Choroid plexus epithelial cell (primary cell): ENCODE data around the gene MDM2.
A peak's percentile ranks its signal among the peaks of the same experiment; 100 is the strongest.
"Not testable (repeated sequence)": the region's sequence is repeated elsewhere in the genome, so short reads cannot be mapped to it uniquely, and the experiment has no call there.

Experiments
- DNase-seq: peaks from one replicate; pipeline ENCODE4 v3.0.0-alpha.2; 2010; ENCODE audit warnings: low read depth
- H3K4me3 ChIP-seq: 2 replicates; pipeline ENCODE4 v1.5.1; 2011; ENCODE audit warnings: low read depth, mild to moderate bottlenecking, control low read depth, low read length, moderate library complexity
- TF ChIP-seq, protein P1 (sequence below): conservative IDR thresholded peaks from 2 replicates; pipeline ENCODE4 v1.5.1; 2011; ENCODE audit warnings: low read depth, mild to moderate bottlenecking, control low read depth, inconsistent platforms, low read length, moderate library complexity

The MDM2 gene

DNA sequence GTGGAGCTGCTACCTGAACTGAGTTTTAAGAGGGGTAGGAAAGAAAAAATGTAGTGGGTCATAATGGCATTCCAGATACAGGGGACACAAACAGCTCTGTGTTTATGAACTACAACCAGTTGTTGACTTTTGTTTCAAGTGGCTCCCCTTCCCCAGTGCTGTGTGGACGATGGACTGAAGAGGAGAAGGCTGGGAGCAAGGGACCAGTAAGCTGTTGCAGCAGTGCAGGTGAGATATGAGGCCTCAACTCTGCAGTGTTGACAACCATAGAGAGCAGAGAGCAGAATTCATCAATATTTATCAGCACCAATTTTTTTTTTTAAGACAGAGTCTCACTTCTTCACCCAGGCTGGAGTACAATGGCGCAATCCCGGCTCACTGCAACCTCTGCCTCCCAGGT, 46.6 kb downstream of the MDM2 start:
- TF ChIP-seq, protein P1, sequence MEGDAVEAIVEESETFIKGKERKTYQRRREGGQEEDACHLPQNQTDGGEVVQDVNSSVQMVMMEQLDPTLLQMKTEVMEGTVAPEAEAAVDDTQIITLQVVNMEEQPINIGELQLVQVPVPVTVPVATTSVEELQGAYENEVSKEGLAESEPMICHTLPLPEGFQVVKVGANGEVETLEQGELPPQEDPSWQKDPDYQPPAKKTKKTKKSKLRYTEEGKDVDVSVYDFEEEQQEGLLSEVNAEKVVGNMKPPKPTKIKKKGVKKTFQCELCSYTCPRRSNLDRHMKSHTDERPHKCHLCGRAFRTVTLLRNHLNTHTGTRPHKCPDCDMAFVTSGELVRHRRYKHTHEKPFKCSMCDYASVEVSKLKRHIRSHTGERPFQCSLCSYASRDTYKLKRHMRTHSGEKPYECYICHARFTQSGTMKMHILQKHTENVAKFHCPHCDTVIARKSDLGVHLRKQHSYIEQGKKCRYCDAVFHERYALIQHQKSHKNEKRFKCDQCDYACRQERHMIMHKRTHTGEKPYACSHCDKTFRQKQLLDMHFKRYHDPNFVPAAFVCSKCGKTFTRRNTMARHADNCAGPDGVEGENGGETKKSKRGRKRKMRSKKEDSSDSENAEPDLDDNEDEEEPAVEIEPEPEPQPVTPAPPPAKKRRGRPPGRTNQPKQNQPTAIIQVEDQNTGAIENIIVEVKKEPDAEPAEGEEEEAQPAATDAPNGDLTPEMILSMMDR: no peak
- no peak for DNase-seq
- no peak overlapping the region for H3K4me3 ChIP-seq

DNA sequence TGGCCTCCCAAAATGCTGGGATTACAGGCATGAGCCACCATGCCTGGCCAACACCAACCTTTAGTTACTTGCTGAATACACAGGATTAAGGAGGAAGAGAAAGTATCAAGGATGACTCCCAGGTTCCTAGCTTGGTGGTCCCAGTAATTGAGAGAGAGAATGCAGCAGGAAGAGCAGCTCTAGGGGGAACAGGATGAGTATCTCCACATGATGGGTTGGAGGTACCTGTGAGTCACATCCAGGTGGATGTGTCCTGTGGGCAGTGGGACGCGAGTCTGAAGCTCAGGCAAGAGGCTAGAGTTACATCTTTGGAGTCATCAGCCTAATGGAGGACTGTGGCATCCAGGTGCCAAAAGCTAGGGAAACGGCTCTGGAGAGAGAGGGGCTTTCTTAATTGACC, 47.1 kb downstream of the MDM2 start:
- DNase-seq: no peak
- H3K4me3 ChIP-seq: no peak overlapping the region
- TF ChIP-seq, protein P1: no peak

DNA sequence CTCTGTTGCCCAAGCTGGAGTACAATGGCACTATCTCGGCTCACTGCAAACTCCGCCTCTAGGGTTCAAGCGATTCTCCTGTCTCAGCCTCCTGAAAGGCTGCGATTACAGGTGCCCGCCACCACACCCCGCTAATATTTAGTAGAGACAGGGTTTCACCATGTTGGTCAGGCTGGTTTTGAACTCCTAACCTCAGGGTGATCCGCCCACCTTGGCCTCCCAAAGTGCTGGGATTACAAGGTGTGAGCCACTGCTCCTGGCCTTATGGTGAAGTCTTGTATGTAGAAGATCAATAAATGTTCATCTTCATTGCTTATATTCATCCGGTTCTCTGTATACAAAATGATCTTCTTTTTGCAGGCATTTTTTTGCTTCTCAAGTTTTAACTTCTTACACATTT, 47.8 kb downstream of the MDM2 start:
- TF ChIP-seq, protein P1: no peak
- no peak overlapping the region for H3K4me3 ChIP-seq
- DNase-seq: no peak

DNA sequence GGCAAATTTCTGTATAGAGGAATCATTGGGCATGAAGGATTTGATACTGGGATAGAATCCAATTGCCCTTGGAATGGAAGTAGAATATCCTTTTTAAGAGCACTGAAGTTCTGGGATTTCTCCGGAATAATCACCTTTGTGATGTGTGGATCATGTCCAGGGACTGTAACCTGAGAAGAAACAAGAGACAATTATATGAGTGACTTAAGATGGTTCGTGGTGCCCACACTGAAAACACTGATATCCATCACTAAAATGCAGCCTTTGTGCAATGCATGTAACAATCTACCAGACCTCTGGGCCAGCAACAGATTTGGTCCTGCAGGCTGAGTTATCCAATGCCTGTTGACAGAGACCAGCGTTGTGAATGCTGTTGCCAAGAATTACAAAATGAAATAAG, 48.5 kb downstream of the MDM2 start:
- no peak overlapping the region for H3K4me3 ChIP-seq
- TF ChIP-seq, protein P1: no peak
- DNase-seq: no peak

DNA sequence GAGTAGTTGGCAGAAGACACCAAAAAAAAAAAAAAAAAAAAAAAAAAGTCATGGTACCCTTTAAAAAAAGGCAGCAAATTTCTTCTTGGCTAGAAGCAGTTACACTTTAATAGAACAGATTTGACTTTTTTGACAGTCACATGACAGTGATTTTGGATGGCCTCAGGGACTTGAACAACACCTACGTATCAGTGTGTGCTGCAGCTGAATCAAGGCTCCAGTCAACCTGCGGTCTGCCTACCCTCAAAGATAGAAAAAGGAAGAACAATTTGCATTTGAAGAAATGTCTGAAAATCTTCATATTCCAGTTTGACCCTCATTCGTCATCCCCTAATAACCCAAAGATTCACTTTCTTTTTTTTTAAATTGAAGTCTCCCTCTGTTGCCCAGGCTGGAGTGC, 53.9 kb downstream of the MDM2 start:
- TF ChIP-seq, protein P1: no peak
- no peak for DNase-seq
- H3K4me3 ChIP-seq: no peak overlapping the region

DNA sequence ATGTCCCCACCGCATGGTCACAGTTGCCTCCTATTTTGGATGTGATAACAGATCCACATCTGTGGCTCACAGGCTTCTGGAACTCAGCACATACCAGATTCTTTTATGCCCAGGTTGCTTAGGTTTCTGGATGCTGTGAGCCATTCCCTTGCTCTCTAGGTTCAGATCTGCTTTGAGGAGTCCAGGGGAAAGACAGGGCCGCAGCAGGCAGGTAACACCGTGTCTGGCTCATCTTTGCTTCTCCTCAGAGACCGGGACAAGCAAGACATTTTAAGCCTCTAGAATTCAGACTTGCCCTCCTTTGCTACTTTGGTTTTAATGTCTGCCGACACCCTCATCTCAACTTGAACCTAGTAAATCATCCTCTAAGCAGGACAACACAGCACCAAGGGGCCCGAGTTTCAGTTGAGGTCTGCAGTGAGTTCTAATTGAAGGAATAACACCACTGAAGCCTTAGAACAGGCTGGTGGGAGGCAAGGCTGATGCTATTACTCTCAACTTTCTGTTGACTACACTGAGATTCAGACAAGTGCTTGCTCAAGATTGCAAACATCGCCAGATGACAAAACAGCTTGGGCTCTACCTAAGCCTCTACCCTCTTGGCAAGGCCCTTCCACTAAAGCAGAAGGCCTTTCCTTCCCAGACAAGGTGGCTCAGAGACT, 55.3 kb downstream of the MDM2 start:
- TF ChIP-seq, protein P1: no peak
- no peak overlapping the region for H3K4me3 ChIP-seq
- DNase-seq: no peak

DNA sequence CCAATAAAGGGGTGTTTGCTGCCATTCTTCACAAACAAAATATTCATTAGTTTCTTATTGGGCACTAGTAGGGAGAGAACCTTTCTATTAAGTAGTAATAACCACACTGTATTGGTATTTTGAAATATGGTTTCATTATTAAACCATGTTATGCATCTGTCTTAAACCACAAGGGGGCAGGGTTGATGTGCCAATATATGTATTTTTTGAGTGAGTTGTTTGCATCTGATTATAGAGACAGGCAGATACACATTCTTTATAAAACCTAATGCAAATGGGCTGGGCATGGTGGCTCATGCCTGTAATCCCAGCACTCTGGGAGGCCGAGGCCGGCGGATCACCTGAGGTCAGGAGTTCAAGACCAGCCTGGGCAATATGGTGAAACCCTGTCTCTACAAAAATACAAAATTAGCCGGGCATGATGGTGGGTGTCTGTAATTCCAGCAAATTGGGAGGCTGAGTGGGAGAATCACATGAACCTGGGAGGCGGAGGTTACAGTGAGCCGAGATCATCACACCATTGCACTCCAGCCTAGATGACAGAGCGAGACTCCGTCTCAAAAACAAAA, 56.0 kb downstream of the MDM2 start:
- not testable (repeated sequence) for H3K4me3 ChIP-seq
- TF ChIP-seq, protein P1: peak; percentile 60
- DNase-seq: peak; percentile 79
